Measurements from ENCODE around the gene SLC22A14.

SLC22A14 gene

GRCh38 chr3:38346587-38347410 is 64.7 kb downstream of the SLC22A14 start, which contains the start of gene XYLB:
XYLB (plus strand) TSS chr3:38346785; CDS start chr3:38346869, 84 bp downstream.
- DNase-seq = peak; percentile 64

GRCh38 chr3:38347421-38348200 is 65.5 kb downstream of the SLC22A14 start:
- DNase-seq = no peak

GRCh38 chr3:38348903-38349302 is 66.8 kb downstream of the SLC22A14 start:
- DNase-seq = no peak

GRCh38 chr3:38349684-38350359 is 67.7 kb downstream of the SLC22A14 start:
- no peak for DNase-seq

GRCh38 chr3:38353151-38353550 is 71.1 kb downstream of the SLC22A14 start:
- DNase-seq = no peak

- DNase-seq = no peak
Observed at GRCh38 chr3:38354588-38355330, 72.7 kb downstream of the SLC22A14 start.

GRCh38 chr3:38359038-38359437 is 76.9 kb downstream of the SLC22A14 start:
- no peak for DNase-seq

- no peak for DNase-seq
Observed at GRCh38 chr3:38360345-38360744, 78.3 kb downstream of the SLC22A14 start.

- no peak for DNase-seq
Observed at GRCh38 chr3:38361496-38361895, 79.4 kb downstream of the SLC22A14 start.

- no peak for DNase-seq
Observed at GRCh38 chr3:38362825-38363224, 80.7 kb downstream of the SLC22A14 start.

GRCh38 chr3:38364721-38365400 is 82.8 kb downstream of the SLC22A14 start:
- DNase-seq = no peak

GRCh38 chr3:38365469-38366062 is 83.5 kb downstream of the SLC22A14 start:
- DNase-seq = no peak

GRCh38 chr3:38366082-38366481 is 84.0 kb downstream of the SLC22A14 start:
- no peak for DNase-seq

GRCh38 chr3:38367779-38368178 is 85.7 kb downstream of the SLC22A14 start:
- no peak for DNase-seq
